Measurements from ENCODE around the gene HCN3.
"Not testable (repeated sequence)": the region's sequence is repeated elsewhere in the genome, so short reads cannot be mapped to it uniquely, and the experiment has no call there.

Gene HCN3

DNA sequence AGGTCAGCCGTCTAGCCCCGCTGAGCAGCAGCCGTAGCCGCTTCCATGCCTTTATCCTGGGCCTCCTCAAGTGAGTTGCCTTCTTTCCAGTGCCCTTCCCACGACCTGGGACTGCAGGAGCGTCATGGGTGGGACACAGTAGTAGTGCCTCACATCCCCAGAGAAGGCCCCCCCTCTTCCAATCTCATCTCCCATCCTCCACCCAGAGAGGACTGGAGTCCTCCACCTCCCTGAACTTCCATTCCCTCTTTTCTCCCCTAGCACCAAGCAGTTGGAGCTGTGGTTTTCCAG is 48.3 kb downstream of the HCN3 start:
- no peak for DNase-seq (ENCODE audit: low spot score)
- TF ChIP-seq, protein P1, sequence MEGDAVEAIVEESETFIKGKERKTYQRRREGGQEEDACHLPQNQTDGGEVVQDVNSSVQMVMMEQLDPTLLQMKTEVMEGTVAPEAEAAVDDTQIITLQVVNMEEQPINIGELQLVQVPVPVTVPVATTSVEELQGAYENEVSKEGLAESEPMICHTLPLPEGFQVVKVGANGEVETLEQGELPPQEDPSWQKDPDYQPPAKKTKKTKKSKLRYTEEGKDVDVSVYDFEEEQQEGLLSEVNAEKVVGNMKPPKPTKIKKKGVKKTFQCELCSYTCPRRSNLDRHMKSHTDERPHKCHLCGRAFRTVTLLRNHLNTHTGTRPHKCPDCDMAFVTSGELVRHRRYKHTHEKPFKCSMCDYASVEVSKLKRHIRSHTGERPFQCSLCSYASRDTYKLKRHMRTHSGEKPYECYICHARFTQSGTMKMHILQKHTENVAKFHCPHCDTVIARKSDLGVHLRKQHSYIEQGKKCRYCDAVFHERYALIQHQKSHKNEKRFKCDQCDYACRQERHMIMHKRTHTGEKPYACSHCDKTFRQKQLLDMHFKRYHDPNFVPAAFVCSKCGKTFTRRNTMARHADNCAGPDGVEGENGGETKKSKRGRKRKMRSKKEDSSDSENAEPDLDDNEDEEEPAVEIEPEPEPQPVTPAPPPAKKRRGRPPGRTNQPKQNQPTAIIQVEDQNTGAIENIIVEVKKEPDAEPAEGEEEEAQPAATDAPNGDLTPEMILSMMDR (IDR thresholded peaks at IDR 0.05; ENCODE audit: extremely low read depth, missing control alignments), result no peak

DNA sequence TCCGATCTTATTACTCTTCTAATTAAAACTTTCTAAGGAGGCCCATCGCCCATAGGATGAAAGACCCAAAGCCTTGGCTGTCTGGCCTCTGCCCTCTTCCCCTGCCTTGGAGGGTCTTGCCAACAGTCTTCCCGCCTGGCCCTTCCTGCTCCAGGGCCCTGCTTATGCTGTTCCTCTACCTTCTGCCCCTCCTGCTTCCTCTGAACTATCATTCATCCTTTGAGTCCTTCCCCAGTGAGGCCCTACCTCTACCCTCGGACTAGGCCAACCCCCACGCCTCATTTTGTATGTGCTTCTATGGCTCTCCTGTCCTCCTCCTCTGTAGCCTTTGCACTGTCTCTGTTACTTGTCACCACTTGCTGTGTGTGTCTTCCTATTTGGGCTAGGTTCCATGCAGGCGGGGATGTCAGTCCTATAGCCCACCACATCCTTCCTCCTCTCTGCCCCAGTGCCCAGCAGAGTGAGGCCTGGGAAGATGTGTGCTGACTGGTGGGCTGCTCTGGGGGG is 48.8 kb downstream of the HCN3 start:
- DNase-seq (ENCODE audit: low spot score), result no peak

DNA sequence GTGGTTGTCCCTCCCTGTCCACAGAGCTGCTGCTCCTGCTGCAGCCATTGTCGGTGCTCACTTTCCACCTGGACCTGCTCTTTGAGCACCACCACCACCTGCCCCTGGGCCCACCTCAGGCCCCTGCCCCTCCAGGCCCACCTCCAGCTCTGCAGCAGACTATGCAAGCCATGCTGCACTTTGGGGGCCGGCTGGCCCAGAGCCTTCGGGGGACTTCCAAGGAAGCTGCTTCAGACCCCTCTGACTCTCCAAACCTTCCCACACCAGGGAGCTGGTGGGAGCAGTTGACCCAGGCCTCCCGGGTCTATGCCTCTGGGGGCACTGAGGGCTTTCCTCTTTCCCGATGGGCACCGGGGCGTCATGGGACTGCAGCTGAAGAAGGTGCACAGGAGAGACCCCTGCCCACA is 49.4 kb downstream of the HCN3 start:
- TF ChIP-seq, protein P1 (IDR thresholded peaks at IDR 0.05; ENCODE audit: extremely low read depth, missing control alignments), result no peak
- no peak for DNase-seq (ENCODE audit: low spot score)

More for the DNA sequence above, 48.8 kb downstream of the HCN3 start:
- TF ChIP-seq, protein P1 (IDR thresholded peaks at IDR 0.05; ENCODE audit: extremely low read depth, missing control alignments), result no peak

DNA sequence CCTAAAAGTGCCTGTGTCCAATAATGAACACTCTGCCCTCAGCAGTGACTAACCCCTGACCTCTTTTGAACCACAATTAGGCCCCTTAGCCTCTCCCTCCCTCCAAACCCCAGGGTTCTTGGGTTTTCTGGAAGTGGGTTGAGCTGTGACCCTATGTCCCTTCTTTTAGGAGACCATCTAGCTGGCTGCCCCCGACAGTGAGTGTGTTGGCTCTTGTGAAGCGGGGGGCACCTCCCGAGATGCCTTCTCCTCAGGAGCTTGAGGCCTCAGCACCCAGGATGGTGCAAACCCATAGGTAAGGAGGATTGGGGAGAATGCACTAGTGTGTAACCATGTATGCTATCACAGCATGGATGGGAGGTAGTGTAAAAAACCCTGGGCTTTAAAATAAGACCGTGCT is 50.7 kb downstream of the HCN3 start:
- DNase-seq (ENCODE audit: low spot score), result no peak
- TF ChIP-seq, protein P1 (IDR thresholded peaks at IDR 0.05; ENCODE audit: extremely low read depth, missing control alignments), result no peak

DNA sequence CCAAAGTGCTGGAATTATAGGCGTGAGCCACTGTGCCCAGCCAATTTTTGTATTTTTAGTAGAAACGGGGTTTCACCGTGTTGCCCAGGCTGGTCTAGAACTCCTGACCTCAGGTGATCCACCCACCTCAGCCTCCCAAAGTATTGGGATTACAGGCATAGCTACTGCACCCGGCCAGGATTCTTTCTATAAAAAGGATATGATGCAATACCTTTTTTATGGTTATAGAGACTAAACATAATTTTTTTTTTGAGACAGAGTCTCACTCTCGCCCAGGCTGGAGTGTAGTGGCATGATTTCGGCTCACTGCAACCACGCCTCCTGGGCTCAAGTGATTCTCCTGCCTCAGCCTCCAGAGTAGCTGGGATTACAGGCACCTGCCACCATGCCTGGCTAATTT is 51.6 kb downstream of the HCN3 start:
- not testable (repeated sequence) for DNase-seq (ENCODE audit: low spot score)

DNA sequence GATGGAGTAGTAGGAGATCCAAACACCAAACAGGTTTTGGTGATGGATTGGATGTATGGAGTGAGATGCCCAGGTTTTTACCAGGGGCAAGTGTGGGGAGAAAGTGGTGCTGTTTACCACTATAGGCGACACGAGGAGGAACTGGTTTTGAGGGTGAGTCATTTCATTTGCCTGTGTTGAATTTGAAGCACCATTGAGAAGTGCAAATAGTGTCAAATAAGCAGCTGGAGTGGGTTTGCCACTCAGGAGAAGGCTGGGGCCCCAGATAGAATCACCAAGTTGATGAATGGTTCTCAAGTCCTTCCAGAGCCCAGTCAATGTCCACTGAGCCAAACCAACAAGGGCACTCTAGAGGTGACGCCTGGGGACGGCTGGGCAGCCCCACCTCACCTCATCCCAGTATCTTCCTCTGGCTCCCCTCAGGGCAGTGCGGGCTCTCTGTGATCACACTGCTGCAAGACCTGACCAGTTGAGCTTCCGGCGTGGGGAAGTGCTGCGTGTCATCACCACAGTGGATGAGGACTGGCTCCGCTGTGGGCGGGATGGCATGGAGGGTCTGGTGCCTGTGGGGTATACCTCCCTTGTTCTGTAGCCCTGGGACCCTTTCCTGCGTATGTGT is 52.8 kb downstream of the HCN3 start:
- no peak for DNase-seq (ENCODE audit: low spot score)
- TF ChIP-seq, protein P1 (IDR thresholded peaks at IDR 0.05; ENCODE audit: extremely low read depth, missing control alignments), result no peak

DNA sequence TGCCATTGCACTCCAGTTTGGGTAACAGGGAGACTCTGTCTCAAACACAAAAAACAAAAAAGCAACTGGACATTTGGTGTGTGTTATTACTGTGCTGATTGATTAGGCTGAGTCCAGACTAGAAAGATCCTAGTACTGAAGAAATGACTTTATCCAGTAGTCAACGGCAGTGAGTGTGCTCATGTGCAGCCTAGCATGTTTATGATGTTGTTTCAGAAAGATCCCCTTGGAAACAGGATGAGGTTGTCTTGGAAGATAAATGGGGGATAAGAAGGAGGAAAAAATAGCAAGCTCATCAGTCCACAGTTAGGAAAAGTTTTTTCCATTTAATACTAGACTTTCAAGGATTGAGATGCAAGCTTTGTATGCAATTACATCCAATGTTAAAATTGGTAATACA is 57.7 kb downstream of the HCN3 start:
- TF ChIP-seq, protein P1 (IDR thresholded peaks at IDR 0.05; ENCODE audit: extremely low read depth, missing control alignments), result no peak
- no peak for DNase-seq (ENCODE audit: low spot score)
